HG03378 (cell line): ENCODE results near the gene NOLC1.

Experiments
- ATAC-seq: cut with Tn5 transposase; IDR thresholded peaks from one replicate; pipeline ENCODE4 v1.9.1; 2021; ENCODE audit warnings: mild to moderate bottlenecking, moderate library complexity; ENCODE audit not compliant: unreplicated experiment

Gene NOLC1

DNA sequence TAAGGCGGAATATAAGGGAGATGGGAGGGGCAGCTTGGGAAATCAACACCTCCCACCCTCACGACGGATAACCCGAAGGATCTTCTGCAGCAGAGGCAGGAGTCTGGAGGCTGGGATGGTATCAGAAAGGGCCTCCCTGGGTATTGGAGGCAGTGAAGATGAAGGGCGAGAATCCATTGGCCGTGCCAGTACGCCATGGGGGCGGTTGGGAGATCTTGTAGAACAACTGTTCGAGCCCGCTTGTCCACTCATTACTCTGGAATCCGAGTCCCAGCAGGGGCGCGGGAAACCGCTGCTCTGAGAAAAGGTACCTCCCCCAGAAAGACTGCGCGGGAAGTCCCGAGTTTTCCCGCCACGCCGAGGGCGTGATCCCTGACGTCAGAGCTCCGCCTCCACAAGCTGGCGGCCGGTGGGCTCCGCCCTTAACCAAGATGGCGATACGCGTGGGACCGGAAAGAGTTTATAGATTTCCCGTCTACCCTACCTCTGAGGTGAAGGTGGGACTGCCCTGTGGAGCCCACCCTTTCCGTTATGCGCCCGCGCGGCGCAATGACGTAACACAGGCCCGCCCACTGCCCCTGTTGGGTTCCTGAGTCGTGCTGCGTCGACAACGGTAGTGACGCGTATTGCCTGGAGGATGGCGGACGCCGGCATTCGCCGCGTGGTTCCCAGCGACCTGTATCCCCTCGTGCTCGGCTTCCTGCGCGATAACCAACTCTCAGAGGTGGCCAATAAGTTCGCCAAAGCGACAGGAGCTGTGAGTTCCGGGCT lies at the start of gene NOLC1:
TSS of gene NOLC1 (plus strand) at position 616 of the 771 bp plus-strand sequence. CDS start at position 638, 22 bp downstream.
- peak; percentile 91 for ATAC-seq

DNA sequence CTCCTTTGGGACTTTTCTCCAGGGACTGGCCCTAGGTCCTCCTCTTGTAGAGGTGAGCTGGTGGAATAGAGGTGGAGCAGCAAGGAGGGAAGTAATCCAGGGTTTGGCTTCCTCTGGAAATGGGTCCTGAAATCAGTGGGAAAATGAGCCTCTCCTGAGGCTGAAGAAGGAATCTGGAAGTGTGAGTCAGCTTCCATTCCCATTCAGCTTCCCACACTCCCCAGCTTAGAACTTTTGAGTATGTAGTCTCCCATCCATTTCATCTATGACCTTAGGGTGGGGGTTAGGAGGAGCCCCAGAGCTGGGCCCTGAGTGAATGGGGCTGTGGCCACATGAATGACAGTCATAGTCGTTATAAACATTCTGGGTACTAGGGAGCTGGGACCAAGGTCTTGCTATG lies 49.8 kb upstream of the NOLC1 start:
- ATAC-seq = no peak

DNA sequence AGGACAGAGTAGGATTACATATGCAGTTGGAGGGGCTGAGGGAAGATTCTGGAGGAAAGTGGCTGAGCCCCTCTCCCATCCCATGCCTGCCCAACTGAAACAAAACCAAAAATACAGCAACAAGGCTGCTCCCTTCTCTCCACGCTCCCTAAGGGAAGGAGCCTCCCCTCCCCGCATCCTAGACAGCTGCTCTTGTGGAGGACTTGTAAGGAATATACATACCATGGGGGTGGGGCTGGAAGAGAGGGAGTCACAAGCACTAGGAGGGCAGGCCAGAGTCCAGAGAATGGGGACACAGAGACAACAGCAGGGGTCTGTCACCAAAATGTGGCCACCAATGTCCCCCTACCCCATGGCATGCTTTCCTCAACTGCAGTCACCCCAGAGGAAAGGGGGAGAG lies 45.2 kb upstream of the NOLC1 start:
- ATAC-seq = no peak

DNA sequence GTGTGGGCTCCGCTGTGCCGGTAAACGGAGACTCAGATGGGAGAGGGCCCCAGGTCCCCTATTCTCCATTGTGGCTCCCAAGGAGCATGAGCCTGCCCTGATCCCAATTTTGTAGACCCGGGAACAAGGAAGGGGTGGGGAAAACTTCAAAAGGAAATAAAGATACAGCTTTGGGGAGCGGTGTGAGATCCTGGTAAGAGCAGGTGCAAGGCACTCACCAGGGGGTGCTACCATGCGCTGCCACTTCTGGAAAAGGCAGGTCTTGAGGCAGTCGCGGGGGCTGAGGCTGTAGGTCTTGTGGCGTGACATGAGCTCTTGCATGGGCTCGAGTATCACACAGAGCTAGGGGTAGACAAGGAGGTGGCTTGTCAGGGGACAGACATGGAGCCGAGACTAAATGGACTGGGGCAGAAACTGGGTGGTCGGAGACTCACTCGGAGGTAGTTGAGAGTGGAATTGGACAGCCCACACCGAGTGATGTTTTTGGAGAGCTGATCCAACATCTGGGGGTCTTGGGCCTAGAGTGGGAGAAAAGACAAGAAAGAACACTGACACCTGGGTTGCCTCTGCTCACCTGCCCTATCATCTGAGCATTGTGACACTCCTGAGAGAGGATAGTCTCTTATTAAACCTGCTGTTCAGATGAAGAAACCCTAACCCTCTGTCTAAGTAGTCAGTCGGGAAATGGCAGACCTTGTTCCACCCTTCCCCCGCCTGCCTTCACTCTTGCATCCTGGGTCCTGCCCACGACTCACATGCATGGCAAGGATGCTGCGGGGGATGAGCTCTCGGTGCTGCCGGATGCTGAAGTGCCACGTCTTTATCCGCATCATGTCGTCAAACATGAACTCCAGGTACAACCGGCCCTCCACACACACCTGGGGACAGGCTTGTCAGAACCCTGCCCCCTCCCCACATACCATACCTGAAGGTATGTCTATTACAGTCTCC lies 42.7 kb upstream of the NOLC1 start:
- no peak for ATAC-seq

DNA sequence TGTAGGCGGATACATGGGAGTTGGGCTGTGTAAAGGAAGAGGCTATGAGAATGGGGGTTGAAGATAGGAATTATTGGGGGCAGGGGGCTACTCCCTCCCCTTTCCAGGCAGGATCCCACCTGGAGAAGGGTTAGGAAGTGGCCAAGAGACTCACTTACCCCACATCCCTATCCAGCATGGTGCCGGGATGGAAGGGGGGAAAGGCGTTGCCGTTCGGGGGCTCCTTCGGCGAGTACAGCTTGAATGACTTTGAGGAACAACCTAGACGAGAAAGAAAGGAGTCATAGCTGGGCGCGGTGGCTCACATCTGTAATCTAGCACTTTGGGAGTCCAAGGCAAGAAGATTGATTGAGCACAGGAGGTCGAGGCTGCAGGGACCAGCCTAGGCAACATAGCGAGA lies 40.9 kb upstream of the NOLC1 start:
- no peak for ATAC-seq

DNA sequence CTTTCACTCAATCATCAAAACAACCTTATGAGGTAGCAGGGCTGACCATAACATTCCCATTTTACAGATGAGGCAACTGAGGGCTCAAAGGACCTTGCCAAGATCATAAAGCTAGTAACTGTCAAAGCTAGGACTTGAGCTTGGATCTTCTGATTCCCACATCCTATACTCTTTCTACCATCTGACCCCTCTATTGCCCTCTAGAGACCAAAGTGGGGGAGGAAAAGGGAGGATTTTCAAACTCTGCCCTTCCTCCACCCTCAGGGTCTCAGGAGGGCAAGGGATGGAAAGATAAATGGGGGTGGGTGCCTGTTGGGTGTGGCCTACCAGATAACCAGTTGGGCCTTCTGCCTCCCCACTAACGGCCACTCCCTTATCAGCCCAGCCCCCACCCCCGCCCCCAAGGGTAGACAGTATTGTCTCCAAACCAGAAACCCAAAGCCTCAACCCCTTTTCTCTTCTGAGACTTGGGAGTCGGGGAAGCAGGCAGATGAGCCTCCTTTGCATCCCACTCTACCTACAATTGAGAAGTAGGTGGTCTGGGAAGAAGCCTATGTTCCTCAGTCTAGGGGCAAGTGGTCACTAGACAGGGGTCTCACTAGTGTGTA lies 39.9 kb upstream of the NOLC1 start:
- ATAC-seq = no peak

DNA sequence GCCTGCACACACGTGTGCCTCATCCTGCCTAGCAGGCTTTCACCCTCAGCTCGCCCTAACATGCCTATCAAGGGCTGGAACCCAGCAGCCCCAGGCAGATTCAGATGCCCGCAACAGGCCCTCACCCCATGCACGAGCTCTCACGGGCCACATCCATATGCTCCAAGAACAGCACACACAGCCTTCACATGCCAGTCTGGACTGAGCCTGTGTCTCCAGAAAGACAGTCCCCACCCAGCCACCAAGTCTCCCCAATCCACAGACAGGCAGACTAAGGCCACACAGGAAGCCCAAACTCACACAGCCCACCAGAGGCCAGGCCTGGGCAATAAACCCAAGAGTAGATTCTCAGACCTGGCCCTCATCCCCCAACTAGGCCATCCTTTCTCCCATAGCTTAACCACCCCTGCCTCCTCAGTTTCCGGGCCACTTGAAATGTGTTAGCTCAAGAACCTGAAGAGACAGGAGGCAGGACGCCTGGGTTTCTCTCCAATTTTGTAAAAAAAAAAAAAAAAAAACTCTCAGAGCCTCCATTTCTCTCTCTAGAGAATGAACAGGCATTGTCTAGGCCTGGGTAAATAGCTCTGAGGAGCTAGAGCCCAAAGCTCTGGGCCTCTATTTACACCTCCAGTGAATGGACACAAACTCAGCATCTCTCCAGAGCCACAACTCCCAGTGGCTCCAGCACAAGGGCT lies 38.8 kb upstream of the NOLC1 start:
- no peak for ATAC-seq

DNA sequence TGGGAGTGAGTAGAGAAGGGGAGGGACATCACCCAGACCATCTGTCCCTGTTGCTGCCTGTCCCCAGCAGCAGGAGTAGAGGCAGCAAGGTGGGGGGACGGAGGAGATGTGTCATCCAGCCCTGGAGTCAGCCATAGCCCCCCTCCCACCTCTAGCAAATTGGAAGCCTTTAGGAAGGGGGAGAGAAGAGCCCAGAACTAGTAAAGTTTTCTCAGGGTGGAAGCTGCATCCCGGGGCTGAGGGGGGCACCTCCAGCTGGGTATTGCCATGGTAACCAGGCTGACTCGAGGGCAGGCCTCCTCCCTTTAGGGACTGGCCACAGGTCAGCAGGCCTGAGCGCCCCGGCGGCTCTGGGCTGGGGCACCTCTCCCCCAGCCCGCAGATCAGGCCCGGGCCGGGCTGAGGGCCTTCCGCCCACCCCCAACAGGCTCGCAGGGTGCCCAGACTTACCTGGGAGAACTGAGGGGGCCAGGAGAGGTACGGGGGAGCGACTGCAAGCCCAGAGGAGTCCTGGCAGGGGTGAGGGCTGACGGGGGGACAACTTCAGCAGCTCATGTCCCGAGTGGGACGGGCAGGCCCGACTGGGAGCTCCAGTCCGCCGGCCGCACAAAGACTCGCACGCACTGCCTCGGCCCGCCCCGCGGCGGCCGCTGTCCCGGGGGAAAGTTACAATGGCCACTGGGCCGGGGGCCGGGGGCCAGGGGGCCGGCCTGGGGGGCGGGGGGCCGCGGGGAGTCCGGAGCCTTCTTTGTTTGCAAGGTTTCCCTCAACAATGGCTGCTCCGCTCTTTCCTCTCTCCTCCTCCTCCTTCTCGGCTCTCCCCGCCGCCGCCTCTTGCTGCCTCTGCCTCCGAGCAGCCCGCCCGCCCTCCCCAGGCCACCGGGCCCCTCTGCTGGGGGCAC lies 38.0 kb upstream of the NOLC1 start:
- ATAC-seq = no peak

DNA sequence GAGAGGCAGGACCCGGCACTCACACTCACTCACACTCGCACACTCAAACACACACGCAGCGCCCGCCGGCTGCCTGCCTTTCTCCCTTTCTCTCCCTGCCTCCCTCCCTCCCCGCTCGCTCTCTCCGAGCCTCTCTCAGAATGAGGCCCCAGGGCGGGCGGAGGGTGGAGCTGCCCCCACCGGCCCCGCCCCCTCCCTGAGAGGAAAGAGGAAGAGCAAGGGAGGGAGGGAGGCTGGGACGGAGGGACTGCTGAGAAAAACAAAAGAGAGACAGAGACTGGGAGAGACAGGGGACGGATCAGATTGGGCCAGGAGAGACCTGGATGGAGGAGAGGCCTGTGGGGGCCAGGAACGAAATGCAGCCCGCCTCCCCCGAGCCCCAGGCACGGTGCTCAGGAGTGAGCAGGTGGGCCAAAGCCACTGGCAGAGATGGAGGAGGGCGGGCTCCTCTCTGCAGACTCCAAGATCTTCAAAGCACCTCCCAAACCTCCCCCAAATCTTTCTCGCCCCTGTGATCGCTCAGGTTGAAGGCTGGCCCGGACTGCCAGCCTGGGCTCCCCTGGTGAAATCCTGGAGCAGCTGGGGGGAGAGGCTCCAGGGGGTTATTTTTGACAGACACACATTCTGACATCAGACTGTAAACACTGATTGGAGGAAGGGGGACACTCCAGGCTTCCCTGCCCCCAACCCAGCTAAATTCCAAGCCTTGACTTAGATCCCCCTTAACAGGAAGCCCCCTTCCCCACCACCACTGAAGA lies 37.1 kb upstream of the NOLC1 start:
- peak; percentile 41 for ATAC-seq

DNA sequence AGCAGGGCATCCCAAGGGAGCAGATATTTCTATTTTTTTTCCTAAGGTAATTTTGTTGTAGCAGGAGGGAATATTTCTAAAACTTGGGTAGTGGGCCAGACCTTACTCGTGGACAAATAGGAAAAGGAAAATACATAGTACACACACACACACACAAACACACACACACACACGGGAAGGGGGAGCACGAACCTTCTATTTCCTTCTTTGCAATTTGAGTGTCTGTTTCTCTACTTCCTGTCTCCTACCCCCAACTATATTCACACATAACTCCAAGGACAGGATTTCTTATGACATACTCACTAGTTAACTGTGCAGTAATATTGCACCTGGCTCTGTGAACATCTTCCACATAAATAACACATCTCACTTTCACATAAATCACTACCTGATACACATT lies 36.4 kb upstream of the NOLC1 start:
- ATAC-seq = no peak

DNA sequence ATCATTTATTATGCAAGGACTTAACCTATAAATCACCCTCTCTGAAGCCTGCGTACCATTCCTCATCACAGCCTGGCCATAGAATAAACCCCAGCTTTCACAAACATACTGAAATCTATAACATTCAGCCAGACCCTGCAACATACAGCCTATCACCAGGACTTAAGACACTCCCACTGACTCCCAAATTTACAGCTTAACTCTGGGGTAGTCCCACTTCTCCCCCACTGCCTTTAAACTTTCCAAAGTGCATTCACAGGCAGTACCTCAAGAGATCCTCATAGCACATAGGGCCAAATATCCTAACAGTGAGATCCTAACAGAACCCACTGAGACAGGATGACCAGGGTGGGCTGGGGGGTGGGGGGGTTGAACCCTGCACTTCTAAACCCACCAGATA lies 35.5 kb upstream of the NOLC1 start:
- no peak for ATAC-seq

DNA sequence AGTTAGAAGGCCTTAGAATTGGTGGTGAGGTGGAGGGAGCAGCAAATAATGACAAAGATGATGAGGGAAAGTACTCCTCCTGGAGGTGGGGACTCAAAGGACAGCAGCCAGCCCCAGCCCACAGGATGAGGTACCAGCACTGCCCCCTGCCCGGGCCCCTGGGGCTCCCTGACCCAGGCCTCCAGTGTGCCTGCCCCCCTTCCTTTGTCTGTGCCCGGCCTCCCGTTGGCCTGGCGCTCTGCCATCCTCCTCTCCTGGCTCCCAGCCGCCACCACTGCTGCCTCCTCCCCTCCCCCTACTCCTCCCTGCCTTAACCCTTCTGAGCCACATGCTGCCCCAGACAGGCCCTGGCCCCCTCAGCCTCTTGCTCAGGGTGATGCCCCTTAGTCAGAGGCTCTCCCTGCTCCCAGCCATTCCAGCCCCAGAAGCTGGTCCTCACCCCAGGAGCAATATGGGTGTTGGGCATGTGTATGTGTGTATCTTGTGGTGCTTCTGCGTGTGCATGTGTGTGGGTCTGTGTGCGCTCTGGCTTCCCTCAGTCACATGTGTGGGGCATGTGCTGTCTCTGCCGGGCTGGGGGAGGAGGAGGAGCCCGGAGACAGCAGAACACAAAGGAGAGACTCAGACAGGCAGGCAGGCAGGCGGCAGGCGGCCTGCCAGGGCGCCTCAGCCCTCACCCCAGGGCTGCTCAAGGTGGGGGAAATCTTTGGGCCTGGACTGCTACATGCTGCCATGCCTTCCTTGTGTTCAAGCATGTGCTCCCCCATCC lies 34.6 kb upstream of the NOLC1 start:
- ATAC-seq = no peak

DNA sequence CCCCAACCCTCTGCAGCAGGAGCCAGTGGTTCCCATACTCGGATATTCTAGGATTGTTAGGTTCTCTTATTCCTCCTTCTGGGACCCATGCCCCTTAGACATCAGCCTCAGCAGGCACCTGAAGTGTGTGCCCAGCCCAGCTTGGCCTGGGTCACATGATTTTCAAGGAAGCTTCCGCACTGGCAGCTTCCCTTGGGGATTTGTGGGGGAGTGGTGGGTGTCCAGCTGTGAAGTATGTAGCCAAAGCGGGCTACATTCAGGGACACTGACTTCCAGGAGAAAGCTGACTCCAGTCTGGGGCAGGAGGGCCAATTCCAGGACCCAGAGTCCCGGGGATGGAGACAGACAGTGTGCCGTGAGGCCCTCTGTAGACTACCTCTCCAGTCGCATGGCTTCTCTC lies 33.3 kb upstream of the NOLC1 start:
- no peak for ATAC-seq

DNA sequence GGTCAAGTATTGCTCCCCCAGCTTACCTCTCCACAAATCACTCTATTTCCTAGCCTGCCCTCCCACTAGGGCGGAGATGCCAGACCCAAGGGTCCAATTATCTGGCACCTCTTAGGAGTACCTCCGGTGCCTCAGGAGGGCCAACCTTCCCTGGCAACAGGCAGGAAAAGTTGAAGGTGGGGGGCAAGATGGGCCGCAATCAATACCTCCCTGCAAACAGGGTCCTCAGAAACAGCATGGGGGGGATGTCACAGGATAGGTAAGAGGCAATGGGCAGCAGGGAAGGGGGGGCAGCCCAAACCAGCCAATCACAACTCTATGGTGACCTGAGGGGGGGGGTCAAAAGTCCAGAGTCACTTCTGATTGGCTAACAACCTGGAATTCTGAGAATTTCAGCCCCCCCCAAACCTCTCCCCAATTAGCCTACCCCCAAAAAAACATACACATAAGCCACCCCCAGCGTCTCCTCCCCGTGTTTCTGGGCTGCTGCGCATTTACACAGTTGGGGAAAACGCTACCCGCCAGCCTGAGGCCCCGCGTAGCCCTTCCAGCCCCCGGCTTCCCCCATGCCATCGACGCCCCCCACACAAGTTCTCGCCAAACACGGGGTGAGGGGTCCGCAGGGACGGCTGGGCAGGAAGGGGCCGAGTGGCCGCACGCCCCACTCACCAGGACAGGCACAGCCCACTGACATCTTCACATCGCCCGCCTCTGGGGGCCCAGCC lies 32.6 kb upstream of the NOLC1 start:
- ATAC-seq = no peak

DNA sequence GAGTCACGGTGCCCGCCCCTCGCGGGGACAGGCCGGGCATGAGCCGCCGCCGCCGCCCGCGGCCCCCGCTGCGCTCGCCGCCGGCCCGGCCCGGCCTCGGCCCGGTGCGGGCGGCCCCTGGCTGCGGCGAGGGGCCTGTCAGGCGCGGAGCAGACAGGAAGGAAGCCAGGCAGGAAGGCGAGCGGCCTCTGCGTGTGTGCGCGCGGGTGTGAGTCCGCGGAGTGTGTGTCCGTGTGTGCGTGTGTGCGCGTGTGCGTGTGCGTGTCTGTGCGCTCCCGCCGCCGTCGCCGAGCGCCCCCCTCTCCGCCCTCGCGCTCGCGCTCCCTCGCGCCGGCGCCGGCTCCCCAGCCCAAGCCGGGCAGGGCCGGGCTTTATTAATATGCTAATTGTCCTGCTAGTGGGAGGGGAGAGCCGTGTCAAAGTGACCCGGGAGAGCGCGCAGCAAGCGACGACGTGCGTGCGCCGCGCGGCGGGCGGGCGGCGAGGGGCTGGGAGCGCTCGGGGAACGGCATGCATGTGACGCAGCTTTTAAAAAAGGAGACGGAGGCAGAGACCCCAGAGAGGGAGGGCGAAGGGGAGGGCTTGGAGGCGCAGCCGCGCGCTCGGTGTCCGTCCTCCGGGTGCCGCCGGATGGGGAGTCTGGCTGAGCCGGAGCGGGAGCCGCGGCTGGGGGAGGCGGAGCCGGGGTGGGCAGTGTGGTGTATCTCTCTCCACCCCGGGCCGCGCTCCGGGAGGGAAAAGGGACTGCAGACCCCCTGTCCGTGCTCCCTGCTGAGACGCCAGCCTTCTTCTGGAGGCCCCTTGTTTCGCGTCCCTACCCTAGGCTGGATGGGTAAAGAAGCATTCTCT lies 31.8 kb upstream of the NOLC1 start, which contains the start of gene LDB1:
TSS of gene LDB1 (minus strand) at position 227 of the 849 bp plus-strand sequence. CDS start 258 bp downstream, outside the sequence.
- peak; percentile 46 for ATAC-seq

DNA sequence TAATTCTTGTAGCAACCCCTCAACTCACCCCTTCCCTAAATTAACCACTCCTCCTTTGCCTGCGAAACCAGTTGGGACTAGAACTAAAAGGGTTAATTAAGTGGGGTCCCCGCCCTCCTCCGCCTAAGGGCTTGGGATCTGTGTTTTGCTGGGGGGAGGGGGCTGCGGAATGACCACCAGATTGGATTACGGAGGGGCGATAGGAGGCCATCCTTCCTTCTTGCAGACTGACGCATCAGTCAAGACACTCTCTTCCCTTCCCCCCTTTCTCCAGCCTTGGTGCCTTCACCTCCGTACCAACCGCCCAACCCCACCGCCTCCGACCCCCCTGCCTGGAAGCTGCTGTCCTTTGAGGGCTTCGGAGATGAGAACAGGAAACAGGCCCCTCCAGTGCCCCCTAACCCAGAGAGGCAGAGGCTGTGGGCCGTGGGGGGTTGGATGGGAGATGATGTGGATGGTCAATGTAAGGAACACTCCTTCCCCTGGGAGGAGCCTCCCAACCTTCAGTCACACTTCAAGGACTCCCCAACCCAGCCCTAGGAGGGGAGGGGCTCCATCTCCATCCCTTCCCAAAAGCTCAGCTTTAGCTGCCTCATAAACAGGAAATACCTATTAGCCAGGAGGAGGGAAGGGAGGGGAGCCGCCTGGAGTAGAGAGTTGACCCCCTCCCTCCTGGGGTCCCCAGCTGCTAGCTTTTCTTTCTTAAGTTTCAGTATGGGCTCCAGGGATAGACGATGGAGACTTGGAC lies 31.0 kb upstream of the NOLC1 start:
- no peak for ATAC-seq
